Upper lobe of left lung (tissue), 6 donors: ENCODE measurements around the gene VASH2. TPM values are rescaled to one million over a fixed set of nuclear protein-coding genes. Genes with fewer than 3 reads are reported as not detected.
"Not testable (repeated sequence)": the region's sequence is repeated elsewhere in the genome, so short reads cannot be mapped to it uniquely, and the experiment has no call there.

Experiments used
- ATAC-seq, 2 donors: fragments of 200-7000 bp; cut with Tn5 transposase; one replicate each; pipeline ENCODE4 v1.9.1; 2022; ENCODE audit warnings: mild to moderate bottlenecking in 2 of 2, moderate library complexity in 2 of 2; ENCODE audit not compliant: low FRiP score in 2 of 2
- DNase-seq, 2 donors: peaks; one replicate each; pipeline ENCODE4 v3.0.0-alpha.2; 2019 to 2020
- H3K27ac ChIP-seq, 4 donors: fragments of 200-600 bp; sonication (generic); one replicate each; pipeline ENCODE4 v1.5.1; 2016 to 2019
- H3K27me3 ChIP-seq, 4 donors: fragments of 200-600 bp; sonication (generic); one replicate each; pipeline ENCODE4 v1.5.1; 2017 to 2019
- H3K36me3 ChIP-seq, 4 donors: fragments of 200-600 bp; sonication (generic); one replicate each; pipeline ENCODE4 v1.5.1; 2016 to 2019
- H3K4me1 ChIP-seq, 4 donors: fragments of 200-600 bp; sonication (generic); one replicate each; pipeline ENCODE4 v1.5.1; 2018 to 2019
- H3K4me3 ChIP-seq, 4 donors: fragments of 200-600 bp; sonication (generic); one replicate each; pipeline ENCODE4 v1.5.1; 2017 to 2019; ENCODE audit warnings: mild to moderate bottlenecking in 2 of 4, moderate library complexity in 1 of 4
- H3K9me3 ChIP-seq, 4 donors: fragments of 200-600 bp; sonication (generic); one replicate each; pipeline ENCODE4 v1.5.1; 2018 to 2019
- CTCF ChIP-seq, 6 experiments: fragments of 450-650 bp in 4 of 6; fragments of 200-600 bp in 2 of 6; sonication (generic) in 2 of 6; IDR thresholded peaks; one replicate each; pipeline ENCODE4 v1.5.1; 2016 to 2019; ENCODE audit warnings: antibody characterized with exemption in 6 of 6
- EP300 ChIP-seq, 4 donors: sonication (generic); formaldehyde crosslinking; IDR thresholded peaks; one replicate each; pipeline ENCODE4 v1.5.1; 2017; ENCODE audit warnings: antibody characterized with exemption in 4 of 4, control low read depth in 2 of 4
- POLR2A ChIP-seq, 4 donors: fragments of 450-650 bp; IDR thresholded peaks; one replicate each; pipeline ENCODE4 v1.5.1; 2016 to 2017; ENCODE audit warnings: antibody characterized with exemption in 4 of 4, mild to moderate bottlenecking in 2 of 4
- POLR2AphosphoS5 ChIP-seq, 2 donors: sonication (generic); formaldehyde crosslinking; IDR thresholded peaks; one replicate each; pipeline ENCODE4 v1.5.1; 2017; ENCODE audit warnings: antibody characterized with exemption in 2 of 2
- WGBS, 2 donors: methylation state at CpG; one replicate each; pipeline ENCODE4 v1.1.5; 2017 to 2018; 5-methylcytosine and 5-hydroxymethylcytosine counted together
- total RNA-seq, 6 donors: library from RNA; depleted of rRNA in 4 of 6; stranded (reverse); fragments of >200 nt in 4 of 6; gene quantifications; one replicate each; pipeline versions ENCODE4 v1.1.0 to v1.2.1, GENCODE V29; 2016 to 2021
- donor health status: DM: no; HTN: no; CAD: no; lungs with moderate emphysema.
- donor health status: DM: no; HTN: yes; CAD: no; lungs with severe emphysema.

The VASH2 gene
- total RNA-seq, 6 donors from 2014 or later: 0.30 to 3.1 (median 1.4) TPM

GRCh38 chr1:212959266-212960220 lies 9.2 kb downstream of the VASH2 start:
- 78 to 85% methylated on average over 16 to 18 of the region's 18 CpGs for WGBS, 2 donors
- DNase-seq (peak in 1 of 2 donors; percentile 55), ATAC-seq (no peak)
- no peaks in the 10 kb centered on the region for H3K9me3 ChIP-seq
- H3K36me3 ChIP-seq: no peaks in the 10 kb centered on the region
- H3K4me3 ChIP-seq: no peak overlapping the region
- no peaks in the 10 kb centered on the region for H3K27me3 ChIP-seq
- no peak for TF ChIP-seq POLR2A (IDR thresholded peaks at IDR 0.05)
- TF ChIP-seq POLR2AphosphoS5 (IDR thresholded peaks at IDR 0.05): no peak
- no peak for TF ChIP-seq CTCF (IDR thresholded peaks at IDR 0.05)
- no peak for TF ChIP-seq EP300 (IDR thresholded peaks at IDR 0.05)
- H3K27ac ChIP-seq: no peak overlapping the region
- no peaks in the 10 kb centered on the region for H3K4me1 ChIP-seq

GRCh38 chr1:212960932-212961331 lies 10.6 kb downstream of the VASH2 start:
- H3K36me3 ChIP-seq: no peaks in the 10 kb centered on the region
- H3K27me3 ChIP-seq: no peaks in the 10 kb centered on the region
- TF ChIP-seq EP300 (IDR thresholded peaks at IDR 0.05) (no peak), POLR2A (IDR thresholded peaks at IDR 0.05) (no peak), CTCF (IDR thresholded peaks at IDR 0.05) (no peak), POLR2AphosphoS5 (IDR thresholded peaks at IDR 0.05) (no peak)
- DNase-seq: no peak
- no peaks in the 10 kb centered on the region for H3K9me3 ChIP-seq
- 94 to 100% methylated on average over 6 of the region's 6 CpGs for WGBS, 2 donors
- no peak for ATAC-seq
- no peak overlapping the region for H3K4me3 ChIP-seq
- no peak overlapping the region for H3K27ac ChIP-seq
- no peaks in the 10 kb centered on the region for H3K4me1 ChIP-seq

GRCh38 chr1:212962509-212962908 lies 12.2 kb downstream of the VASH2 start:
- no peaks in the 10 kb centered on the region for H3K4me1 ChIP-seq
- 84 to 94% methylated on average over 5 of the region's 5 CpGs for WGBS, 2 donors
- no peak overlapping the region for H3K27ac ChIP-seq
- ATAC-seq (no peak), DNase-seq (no peak)
- H3K27me3 ChIP-seq: no peaks in the 10 kb centered on the region
- H3K36me3 ChIP-seq: no peaks in the 10 kb centered on the region
- TF ChIP-seq POLR2AphosphoS5 (IDR thresholded peaks at IDR 0.05) (no peak), POLR2A (IDR thresholded peaks at IDR 0.05) (no peak), CTCF (IDR thresholded peaks at IDR 0.05) (no peak), EP300 (IDR thresholded peaks at IDR 0.05) (no peak)
- no peaks in the 10 kb centered on the region for H3K9me3 ChIP-seq
- no peak overlapping the region for H3K4me3 ChIP-seq

- H3K27me3 ChIP-seq: no peaks in the 10 kb centered on the region
- no peaks in the 10 kb centered on the region for H3K4me1 ChIP-seq
- no peak overlapping the region for H3K4me3 ChIP-seq
- H3K27ac ChIP-seq: no peak overlapping the region
- WGBS, 2 donors: 85 to 88% methylated on average over 6 of the region's 6 CpGs
- no peak for ATAC-seq
- no peak for DNase-seq
- H3K36me3 ChIP-seq: no peaks in the 10 kb centered on the region
- no peaks in the 10 kb centered on the region for H3K9me3 ChIP-seq
- no peak for TF ChIP-seq POLR2AphosphoS5 (IDR thresholded peaks at IDR 0.05)
Observed at GRCh38 chr1:212964102-212964501, 13.8 kb downstream of the VASH2 start.

GRCh38 chr1:212964993-212965392 lies 14.7 kb downstream of the VASH2 start:
- not testable (repeated sequence) for ATAC-seq, H3K27ac ChIP-seq, DNase-seq, H3K4me3 ChIP-seq, H3K27me3 ChIP-seq, H3K9me3 ChIP-seq, H3K4me1 ChIP-seq, H3K36me3 ChIP-seq
- WGBS, 2 donors: 91 to 100% methylated on average over 1 of the region's 1 CpG

GRCh38 chr1:212966616-212967015 lies 16.3 kb downstream of the VASH2 start:
- TF ChIP-seq EP300 (IDR thresholded peaks at IDR 0.05) (no peak), CTCF (IDR thresholded peaks at IDR 0.05) (no peak), POLR2A (IDR thresholded peaks at IDR 0.05) (no peak), POLR2AphosphoS5 (IDR thresholded peaks at IDR 0.05) (no peak)
- DNase-seq (no peak), ATAC-seq (no peak)
- Histone ChIP-seq H3K27ac (no peak overlapping the region), H3K27me3 (no peaks in the 10 kb centered on the region), H3K9me3 (no peaks in the 10 kb centered on the region), H3K4me3 (no peak overlapping the region), H3K4me1 (peaks cover 0 to 4% (median 0%) of the 10 kb centered on the region in 4 donors), H3K36me3 (no peaks in the 10 kb centered on the region)
- 93 to 95% methylated on average over 5 of the region's 5 CpGs for WGBS, 2 donors
